DND-41 (cell line): ENCODE results near the gene EFNB3.

Experiments
- ATAC-seq: fragments of 200-7000 bp; cut with Tn5 transposase; 3 replicates; pipeline ENCODE4 v1.9.1; 2021; ENCODE audit warnings: low read depth; ENCODE audit not compliant: insufficient read depth
- DNase-seq: peaks from one replicate; pipeline ENCODE4 v3.0.0-alpha.2; 2020
- H2AFZ ChIP-seq: 2 replicates; pipeline ENCODE4 v1.6.0; 2012; ENCODE audit warnings: low read depth, low read length
- H3K27ac ChIP-seq: 2 replicates; pipeline ENCODE4 v1.5.1; 2012; ENCODE audit warnings: low read length, inconsistent platforms
- H3K27me3 ChIP-seq: fragments of 200-600 bp; sonication (generic); 2 replicates; pipeline ENCODE4 v1.6.0; 2012; ENCODE audit warnings: low read length, mild to moderate bottlenecking, inconsistent platforms; ENCODE audit not compliant: insufficient read depth, poor library complexity
- H3K36me3 ChIP-seq: 2 replicates; pipeline ENCODE4 v1.5.1; 2012; ENCODE audit warnings: low read length, inconsistent platforms; ENCODE audit not compliant: insufficient read depth
- H3K4me1 ChIP-seq: 2 replicates; pipeline ENCODE4 v1.5.1; 2012; ENCODE audit warnings: mild to moderate bottlenecking, low read length; ENCODE audit not compliant: insufficient read depth
- H3K4me2 ChIP-seq: 2 replicates; pipeline ENCODE4 v1.6.0; 2012; ENCODE audit warnings: mild to moderate bottlenecking, moderate library complexity, low read length, inconsistent platforms; ENCODE audit not compliant: insufficient read depth
- H3K4me3 ChIP-seq, 2 experiments: fragments of 200-600 bp in 1 of 2; shearing (Covaris generic) in 1 of 2; 2 replicates each; pipeline ENCODE4 v1.5.1; 2012 to 2016; ENCODE audit warnings: inconsistent platforms in 2 of 2, low read length in 2 of 2, mild to moderate bottlenecking in 2 of 2, low read depth in 1 of 2, moderate library complexity in 1 of 2
- H3K79me2 ChIP-seq: 2 replicates; pipeline ENCODE4 v1.6.0; 2012; ENCODE audit warnings: low read length, inconsistent platforms; ENCODE audit not compliant: insufficient read depth
- H3K9ac ChIP-seq: 2 replicates; pipeline ENCODE4 v1.6.0; 2012; ENCODE audit warnings: low read depth, mild to moderate bottlenecking, inconsistent platforms, low read length, moderate library complexity
- H3K9me3 ChIP-seq: 2 replicates; pipeline ENCODE4 v1.5.1; 2012; ENCODE audit warnings: low read length, moderate library complexity, mild to moderate bottlenecking, inconsistent platforms; ENCODE audit not compliant: insufficient read depth, severe bottlenecking
- H4K20me1 ChIP-seq: 2 replicates; pipeline ENCODE4 v1.6.0; 2012; ENCODE audit warnings: low read length; ENCODE audit not compliant: insufficient read depth
- CTCF ChIP-seq: IDR thresholded peaks from 2 replicates; pipeline ENCODE4 v1.5.1; 2012; ENCODE audit warnings: borderline replicate concordance, low read length, moderate library complexity, mild to moderate bottlenecking; ENCODE audit not compliant: poor library complexity, severe bottlenecking; ENCODE audit errors: extremely low read depth
- EZH2 ChIP-seq: IDR thresholded peaks from 3 replicates; pipeline ENCODE4 v1.6.1; 2012; ENCODE audit warnings: borderline replicate concordance, low read depth, mild to moderate bottlenecking, moderate library complexity, low read length, inconsistent platforms; ENCODE audit not compliant: severe bottlenecking

Gene EFNB3

DNA sequence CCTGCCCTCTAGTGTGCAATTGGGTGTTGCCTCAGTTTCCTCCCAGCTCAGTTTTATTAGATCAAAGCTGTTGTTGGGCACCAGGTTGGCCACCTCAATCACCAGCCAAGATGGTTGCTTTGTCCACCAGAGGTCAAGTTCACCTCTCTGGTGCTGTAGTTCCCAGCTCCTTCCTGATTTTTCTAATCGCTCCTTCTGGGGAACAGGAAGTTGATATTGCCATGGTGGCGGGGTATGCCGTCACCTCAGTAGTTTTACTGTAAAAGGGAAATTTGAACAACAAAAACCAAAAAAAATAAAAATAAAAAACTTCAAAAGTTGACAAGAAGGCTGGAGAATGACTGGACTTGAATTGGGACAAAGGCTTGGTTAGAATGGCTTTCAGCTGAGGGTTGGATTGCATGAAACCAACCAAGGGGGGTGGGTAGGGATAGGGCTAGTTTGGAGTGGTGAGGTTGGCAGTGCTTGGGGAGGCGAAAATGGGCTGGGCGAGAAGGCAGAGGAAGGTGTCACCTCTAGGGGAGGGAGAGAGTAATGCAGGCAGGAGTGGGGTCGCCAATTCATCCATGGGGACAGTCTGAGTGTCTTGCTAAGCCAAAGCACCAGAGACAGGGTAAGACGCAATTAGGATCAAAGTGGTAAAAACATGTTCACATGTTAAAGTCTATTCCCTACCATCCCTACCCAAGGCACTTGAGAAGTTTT lies 6.2 kb downstream of the EFNB3 start:
- TF ChIP-seq EZH2 (no peak), CTCF (peak; percentile 37)
- DNase-seq (no peak), ATAC-seq (no peak)
- H3K27ac ChIP-seq, result no peak overlapping the region
- no peak overlapping the region for H2AFZ ChIP-seq
- H3K4me2 ChIP-seq, result no peak overlapping the region
- H3K4me3 ChIP-seq, result no peak overlapping the region
- H3K79me2 ChIP-seq, result no peaks in the 10 kb centered on the region
- peaks cover 20% of the 10 kb centered on the region for H3K27me3 ChIP-seq
- H3K4me1 ChIP-seq, result peaks cover 15% of the 10 kb centered on the region
- H3K9ac ChIP-seq, result no peak overlapping the region
- no peaks in the 10 kb centered on the region for H3K9me3 ChIP-seq
- no peaks in the 10 kb centered on the region for H3K36me3 ChIP-seq
- peaks cover 9% of the 10 kb centered on the region for H4K20me1 ChIP-seq

DNA sequence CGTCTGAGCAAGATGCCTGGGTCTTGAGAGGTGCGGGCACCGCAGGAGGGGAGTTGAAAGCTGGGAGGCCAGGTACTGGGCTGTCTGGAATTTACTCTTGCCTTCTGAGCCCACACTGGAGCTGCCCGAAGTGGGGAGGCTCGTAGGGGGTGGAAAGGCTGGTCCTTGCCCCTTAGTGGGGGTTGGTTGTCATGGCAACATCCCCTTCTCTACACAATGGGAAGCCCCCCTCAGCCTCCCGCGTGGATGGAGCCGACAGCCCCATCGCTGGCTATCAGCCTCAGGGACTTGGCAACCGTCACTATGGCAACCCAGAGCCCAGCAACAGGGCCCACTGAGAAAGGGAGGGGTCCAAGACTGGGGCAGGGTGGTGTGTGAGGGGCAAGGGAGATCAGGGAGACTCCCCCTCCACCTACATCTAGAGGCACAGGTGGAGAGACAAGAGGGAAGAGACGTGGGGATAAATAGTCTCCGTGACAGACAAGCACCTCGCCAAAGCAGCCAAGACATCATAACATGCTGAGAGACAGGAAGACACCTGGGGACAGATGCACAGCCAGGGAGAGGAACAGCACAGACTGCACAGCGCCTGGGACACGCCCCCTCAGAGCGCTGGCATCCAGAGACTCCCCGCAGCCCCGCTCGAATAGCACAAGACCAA lies 7.2 kb downstream of the EFNB3 start:
- DNase-seq, result peak; percentile 30
- peaks cover 7% of the 10 kb centered on the region for H4K20me1 ChIP-seq

GRCh38 chr17:7713782-7714181 lies 8.8 kb downstream of the EFNB3 start:
- Histone ChIP-seq H3K9me3 (no peaks in the 10 kb centered on the region), H4K20me1 (peaks cover 5% of the 10 kb centered on the region), H3K4me1 (peaks cover 27% of the 10 kb centered on the region), H3K27ac (0 out of 2 replicates have a peak overlapping the region, but pooled peaks have one; percentile 25), H3K4me3 (no peak overlapping the region), H3K4me2 (0 out of 2 replicates have a peak overlapping the region, but pooled peaks have one; percentile 2), H3K79me2 (no peaks in the 10 kb centered on the region), H2AFZ (0 out of 2 replicates have a peak overlapping the region, but pooled peaks have one; percentile 4), H3K9ac (no peak overlapping the region), H3K27me3 (peaks cover 45% of the 10 kb centered on the region), H3K36me3 (no peaks in the 10 kb centered on the region)
- ATAC-seq (peak; percentile 92), DNase-seq (peak; percentile 67)
- TF ChIP-seq CTCF (no peak), EZH2 (no peak)

More for the DNA sequence above, 7.2 kb downstream of the EFNB3 start:
- Histone ChIP-seq H2AFZ (no peak overlapping the region), H3K9ac (no peak overlapping the region), H3K4me1 (peaks cover 20% of the 10 kb centered on the region), H3K4me3 (no peak overlapping the region), H3K79me2 (no peaks in the 10 kb centered on the region), H3K36me3 (no peaks in the 10 kb centered on the region), H3K27ac (no peak overlapping the region), H3K4me2 (no peak overlapping the region), H3K9me3 (no peaks in the 10 kb centered on the region), H3K27me3 (peaks cover 30% of the 10 kb centered on the region)
- ATAC-seq, result peak; percentile 47; the same call in 2 of the 3 replicates
- TF ChIP-seq CTCF (no peak), EZH2 (no peak)
